HG02840 (cell line): ENCODE results near the gene IL3.

Experiments
- ATAC-seq: cut with Tn5 transposase; IDR thresholded peaks from one replicate; pipeline ENCODE4 v1.9.1; 2021; ENCODE audit warnings: mild to moderate bottlenecking, moderate library complexity, moderate number of reproducible peaks; ENCODE audit not compliant: unreplicated experiment, low FRiP score

IL3 gene

DNA sequence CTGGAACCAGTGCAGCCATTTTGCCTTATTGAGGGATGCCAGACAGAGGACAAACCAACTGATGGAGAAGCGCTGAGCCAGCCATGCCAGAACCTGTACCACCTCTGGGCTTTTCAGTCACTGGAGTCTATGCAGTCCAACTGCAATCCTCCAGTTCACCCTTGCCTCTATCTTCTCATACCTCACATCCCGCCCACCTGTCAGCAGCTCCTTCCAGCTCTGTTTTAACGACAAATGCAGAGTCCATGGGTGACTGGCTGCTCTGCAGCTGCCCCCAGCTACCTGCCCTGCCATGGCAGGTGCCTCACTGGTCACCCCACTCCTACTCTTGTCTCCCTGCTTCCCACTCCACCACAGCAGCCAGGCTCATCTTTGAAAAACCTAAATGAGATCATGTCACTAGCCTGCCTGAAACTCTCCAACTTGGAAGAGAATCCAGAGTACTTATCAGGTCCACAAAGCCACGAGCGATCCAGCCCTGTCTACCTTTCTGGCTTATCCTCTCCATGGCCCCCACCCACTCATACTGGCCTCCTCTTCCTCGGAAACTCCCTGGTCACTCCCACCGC, 35.0 kb upstream of the IL3 start:
- ATAC-seq = no peak

GRCh38 chr5:132026516-132027008, 33.9 kb upstream of the IL3 start:
- ATAC-seq = no peak

DNA sequence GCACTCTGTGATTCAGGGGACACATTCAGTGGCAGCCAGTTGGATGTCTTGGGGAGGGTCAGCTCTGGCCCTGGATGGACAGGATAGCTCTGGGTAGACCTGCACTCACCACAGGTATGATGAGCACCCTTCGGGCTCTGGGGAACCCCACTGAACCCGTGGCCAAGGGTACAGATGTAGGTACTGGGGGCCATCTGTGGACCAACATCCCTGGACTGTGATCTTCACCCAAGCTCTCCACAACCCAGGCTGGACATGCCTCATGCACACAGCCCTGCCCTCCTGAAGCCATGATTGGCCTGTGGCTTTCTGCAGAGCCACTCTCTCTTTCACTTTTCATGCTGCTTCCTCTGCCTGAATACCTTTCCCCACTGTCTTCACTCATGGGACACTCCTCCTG, 33.4 kb upstream of the IL3 start:
- no peak for ATAC-seq

DNA sequence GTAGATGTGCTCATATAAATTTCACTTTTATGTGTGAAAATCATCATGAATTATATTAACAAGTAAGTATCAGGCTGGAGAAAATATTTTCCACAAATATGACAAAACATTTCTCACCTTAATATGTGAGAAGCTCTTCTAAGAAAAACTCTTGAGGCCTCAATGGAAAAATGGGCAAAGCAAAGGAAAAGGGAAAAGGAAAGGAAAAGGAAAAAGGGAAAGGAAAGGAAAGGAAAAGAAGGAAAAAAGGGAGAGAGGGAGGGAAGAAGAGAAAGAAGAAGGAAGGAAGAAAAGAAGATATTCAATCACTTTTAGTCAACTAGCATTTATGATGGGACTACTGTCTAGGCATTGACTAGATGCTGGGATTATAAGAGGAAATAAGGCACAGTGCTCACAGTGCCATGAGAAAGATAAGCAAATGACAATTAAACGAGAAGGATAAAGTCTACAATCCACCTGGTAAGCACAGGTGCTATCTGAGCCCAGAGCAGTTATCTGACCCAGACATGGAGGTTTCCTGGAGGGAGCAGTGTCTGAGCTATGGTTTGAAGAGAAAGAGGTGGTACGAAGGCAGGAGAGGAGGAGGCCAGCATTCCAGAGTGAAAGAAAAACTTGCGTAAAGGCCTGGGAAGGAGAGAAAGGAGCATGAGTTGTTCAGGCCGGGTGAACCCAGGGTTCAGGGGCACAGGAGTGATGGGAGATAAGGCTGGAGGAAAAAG, 30.7 kb upstream of the IL3 start:
- no peak for ATAC-seq

- no peak for ATAC-seq
These were observed 29.8 kb upstream of the IL3 start for GRCh38 chr5:132030610-132031009.

DNA sequence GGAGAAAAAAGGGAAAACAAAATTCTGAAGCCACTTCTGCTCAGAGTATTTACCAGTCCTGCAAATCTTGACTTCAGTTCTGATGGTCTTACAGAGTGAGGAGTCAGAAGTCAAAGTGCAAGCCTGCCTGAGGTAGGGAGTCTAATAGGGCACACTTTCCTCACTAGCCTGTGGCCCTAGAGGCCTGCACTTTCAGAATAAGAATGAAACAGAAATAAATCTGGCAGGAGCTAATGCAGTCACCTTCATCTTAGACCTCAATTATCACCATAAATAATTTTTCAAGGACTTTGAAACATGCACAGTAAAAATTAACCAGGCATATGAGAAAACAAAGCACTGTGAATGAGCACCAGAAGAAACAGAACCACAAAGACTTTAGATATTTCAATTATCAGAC, 28.3 kb upstream of the IL3 start:
- no peak for ATAC-seq

DNA sequence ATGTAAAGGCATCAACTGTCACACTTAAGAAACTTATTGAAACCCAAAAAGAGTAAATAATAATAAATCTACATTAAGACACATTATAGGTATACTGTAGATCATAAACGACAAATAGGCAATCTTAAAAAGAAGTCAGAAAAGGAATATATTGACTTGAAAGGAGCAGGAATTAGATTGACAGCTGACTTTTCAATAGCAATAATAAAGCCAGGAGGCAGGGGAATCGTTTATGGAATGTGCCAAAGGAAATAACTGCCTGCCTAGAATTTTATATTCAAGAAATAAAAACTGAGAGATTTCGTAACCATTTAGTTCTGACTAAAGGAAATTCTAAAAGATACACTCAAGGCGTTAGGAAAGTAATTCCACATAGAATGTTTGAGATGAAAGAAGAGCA, 27.3 kb upstream of the IL3 start:
- ATAC-seq = no peak

DNA sequence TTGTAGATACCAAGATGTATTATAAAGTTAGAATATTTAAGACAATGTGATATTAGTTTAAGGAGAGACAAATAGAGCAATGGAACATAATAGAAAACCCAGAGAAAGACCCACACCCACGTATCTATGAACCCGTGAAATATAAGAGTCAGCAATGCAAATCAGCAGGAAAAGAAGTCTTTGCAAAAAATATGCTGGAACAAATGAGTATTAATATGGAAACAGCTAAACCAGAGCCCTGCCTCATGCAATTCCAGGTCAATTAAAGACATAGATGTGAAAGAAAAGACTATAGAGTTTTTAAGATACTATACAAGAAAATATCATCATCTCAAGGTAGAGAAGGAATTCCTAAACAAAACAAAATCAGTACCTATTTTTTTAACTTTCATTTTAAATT, 23.1 kb upstream of the IL3 start:
- ATAC-seq = no peak

DNA sequence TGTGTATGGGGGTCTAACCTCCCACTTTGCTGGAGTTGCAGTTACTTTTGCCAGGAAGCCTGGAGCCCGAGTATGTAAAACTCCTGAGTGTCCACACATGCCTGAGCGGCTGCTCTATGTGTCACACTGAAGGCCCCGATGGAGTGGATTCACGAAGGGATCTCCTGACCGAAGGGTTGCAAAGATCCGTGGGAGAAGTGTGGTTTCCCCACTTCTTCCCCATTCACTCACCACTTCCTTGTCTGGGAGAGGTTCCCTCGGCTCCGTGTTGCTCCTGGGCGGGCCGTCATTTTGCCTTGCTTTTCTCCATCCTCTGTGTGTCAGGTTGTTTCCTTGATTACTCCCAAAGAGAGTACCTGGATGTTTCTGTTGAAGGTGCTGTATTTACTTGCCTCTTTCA, 16.2 kb upstream of the IL3 start:
- no peak for ATAC-seq

GRCh38 chr5:132046880-132047299, 13.6 kb upstream of the IL3 start:
- no peak for ATAC-seq

DNA sequence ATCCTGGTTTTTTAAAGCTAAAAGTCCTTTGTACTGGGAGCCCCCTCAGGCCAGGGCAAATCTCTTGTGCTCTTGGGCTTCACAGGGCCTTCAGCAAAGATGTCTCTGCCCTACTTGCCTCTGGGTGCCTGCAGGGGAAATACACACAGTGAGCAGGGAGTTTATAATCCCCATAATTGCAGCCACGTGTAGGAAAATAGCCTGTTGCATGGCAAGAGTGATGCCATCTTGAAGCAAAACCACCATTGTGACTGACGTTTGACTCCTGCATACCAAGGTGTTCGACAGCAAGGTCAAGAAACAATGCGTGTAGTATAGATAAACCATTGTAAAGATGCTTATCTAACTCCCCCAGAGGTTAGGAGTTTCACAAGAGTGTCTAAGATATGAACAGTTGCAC, 11.4 kb upstream of the IL3 start:
- no peak for ATAC-seq

- no peak for ATAC-seq
These were observed 10.9 kb upstream of the IL3 start for GRCh38 chr5:132049559-132049958.

GRCh38 chr5:132050136-132050535, 10.3 kb upstream of the IL3 start:
- ATAC-seq = no peak

DNA sequence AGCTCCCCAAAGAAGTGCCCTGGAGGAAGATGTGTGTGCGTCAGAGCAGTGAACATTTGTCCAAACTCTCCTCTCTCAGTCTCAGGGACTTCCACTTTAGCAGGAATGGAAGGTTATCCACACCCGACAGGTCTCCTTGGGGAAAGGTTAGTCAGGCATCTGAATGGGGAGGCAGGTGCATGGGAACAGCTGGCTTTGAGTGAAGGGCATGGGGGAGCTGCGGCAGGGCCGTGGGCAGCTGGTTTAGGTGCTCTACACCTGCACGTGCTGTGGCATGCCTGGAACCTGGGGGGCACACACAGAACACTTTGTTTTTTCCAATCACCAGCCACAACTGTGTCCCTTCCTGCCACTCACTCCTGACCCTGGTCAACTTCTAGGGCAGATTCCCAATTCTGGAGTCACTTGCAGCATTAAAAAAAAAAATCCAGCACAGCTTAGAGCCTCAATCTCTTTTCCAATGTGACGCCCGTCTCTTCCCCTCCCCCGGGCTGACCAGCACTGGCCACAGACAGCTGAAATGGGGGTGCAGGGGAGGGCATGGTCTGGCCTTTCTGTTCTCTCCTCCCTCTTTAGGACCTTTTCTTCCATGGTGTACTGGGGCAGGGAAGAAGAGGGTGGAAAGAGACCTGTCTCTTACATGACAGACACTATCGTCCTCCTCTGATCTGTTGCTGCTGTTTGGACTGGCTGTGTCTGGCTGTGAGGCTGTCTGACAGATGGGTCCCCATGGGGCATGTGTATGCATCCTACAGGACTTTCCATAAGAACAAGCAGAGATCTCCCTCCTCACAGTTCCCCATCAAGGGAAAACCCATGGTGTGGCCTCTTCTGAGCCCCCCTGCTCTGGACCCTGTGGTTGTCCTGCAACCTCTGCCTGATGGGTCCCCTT, 9.5 kb upstream of the IL3 start:
- ATAC-seq = no peak

GRCh38 chr5:132052520-132052919, 7.9 kb upstream of the IL3 start:
- no peak for ATAC-seq

- no peak for ATAC-seq
These were observed 7.0 kb upstream of the IL3 start for GRCh38 chr5:132053483-132053882.

DNA sequence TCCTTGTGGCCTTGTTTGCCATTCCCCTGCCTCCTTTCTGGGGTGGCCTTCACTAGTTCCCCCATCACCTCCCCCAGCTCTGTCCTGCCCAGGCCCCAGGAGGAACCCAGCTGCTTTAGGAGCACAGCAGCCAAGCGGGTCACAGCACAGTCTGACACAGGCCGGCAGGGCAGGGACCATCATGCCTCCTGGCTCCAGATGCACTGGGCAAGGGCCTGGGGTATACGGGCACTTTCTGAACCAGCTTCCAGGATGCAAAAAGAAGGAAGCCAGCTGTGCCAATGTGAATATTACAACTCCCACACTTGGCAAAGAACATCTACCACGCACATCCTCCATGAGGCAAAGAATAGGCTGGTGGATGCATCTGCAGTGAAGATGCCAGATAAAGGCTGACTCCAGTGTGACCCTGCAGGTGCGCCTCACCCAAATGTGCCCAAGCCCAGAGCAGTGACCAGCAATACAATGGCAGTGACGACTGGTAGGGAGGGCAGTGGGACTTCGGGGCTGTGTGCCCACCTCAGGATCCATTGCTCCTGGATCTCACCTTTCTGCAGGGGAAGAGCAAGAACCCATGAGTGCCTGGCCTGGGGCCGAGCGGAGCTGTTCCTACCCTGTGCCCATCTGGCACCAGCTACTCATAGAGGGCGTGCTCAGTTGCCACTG, 6.3 kb upstream of the IL3 start:
- no peak for ATAC-seq

DNA sequence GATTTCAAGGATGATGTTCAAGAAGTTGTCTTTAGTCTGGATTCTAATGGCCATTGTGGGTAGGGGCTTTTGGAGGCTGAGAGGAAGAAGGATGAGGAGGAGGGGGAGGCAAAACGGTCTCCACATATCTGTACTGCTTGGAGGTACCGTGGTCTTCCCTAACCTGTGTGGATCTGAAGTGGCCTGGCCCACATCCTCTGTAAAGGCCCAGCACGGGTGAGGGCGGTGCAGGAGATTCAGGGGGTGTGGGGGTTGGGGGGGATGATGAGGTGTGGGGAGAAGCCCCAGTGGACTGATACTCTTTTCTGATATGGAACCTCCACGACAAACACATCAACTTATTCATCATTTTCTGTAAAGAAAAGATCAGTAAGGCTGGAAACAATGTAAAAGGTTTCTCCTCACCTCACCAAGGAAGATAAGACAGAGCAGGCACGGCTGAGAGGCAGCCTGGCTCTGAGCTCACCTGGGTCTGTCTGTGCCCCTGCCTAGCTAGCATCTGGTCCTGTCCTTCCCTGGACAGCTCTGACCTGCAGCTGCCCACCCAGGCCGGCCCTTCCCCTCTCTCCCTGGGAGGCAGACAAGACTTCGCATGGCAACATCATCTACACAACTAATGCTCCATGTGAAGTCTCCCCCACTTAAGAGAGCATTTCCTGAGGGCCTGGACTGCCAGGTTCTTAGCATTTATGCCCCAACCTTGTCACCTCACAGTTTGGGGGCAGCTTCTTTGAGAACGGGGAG, 5.6 kb upstream of the IL3 start:
- no peak for ATAC-seq

DNA sequence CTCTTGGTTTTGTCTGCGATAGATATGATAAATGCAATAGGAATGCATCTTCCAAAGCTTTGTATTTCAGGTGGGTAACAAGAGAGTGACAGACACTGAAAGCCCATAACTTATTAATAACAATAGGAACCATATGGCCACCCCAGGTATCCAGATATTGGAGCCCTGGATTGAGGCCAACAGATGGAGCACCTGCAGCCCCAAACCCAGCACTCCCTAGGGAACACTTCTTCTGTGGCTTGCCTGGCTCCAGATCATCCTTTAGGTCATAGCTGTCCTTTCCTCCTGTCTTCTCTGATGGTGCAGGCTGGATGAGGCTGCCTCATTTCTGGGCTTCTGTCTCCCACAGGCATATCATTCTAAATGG, 5.0 kb upstream of the IL3 start:
- ATAC-seq = no peak
